Activated CD8-positive, alpha-beta T cell treated with anti-CD3 and anti-CD28 coated beads for 36 hours (primary cell): ENCODE data around the gene MAP2K4. TPM values are rescaled to one million over a fixed set of nuclear protein-coding genes. Genes with fewer than 3 reads are reported as not detected.

Experiments
- ATAC-seq: fragments of 200-7000 bp; cut with Tn5 transposase; one replicate; pipeline ENCODE4 v1.10.0; 2021; ENCODE audit warnings: mild to moderate bottlenecking, moderate library complexity
- CTCF ChIA-PET: fragments of 350-600 bp; sonication (Branson Sonifier 250); formaldehyde crosslinking; loops from one replicate; lab custom pipeline; 2021; ENCODE audit warnings: antibody characterized with exemption; lab: Charles Lee
- POLR2A ChIA-PET: fragments of 350-600 bp; sonication (Branson Sonifier 250); formaldehyde crosslinking; loops from one replicate; lab custom pipeline; 2021; ENCODE audit warnings: antibody characterized with exemption; lab: Charles Lee
- DNase-seq: peaks from one replicate; pipeline ENCODE4 v3.0.0-alpha.2; 2020
- H3K27ac Mint-ChIP-seq: one replicate; pipeline ENCODE4 v1.8.0; 2021; ENCODE audit warnings: mild to moderate bottlenecking, mixed read lengths
- H3K27me3 Mint-ChIP-seq: one replicate; pipeline ENCODE4 v1.8.0; 2021; ENCODE audit warnings: mixed read lengths
- H3K36me3 Mint-ChIP-seq: one replicate; pipeline ENCODE4 v1.8.0; 2021; ENCODE audit warnings: low read depth, mixed read lengths
- H3K4me1 Mint-ChIP-seq: one replicate; pipeline ENCODE4 v1.8.0; 2021; ENCODE audit warnings: low read depth, mixed read lengths
- H3K4me3 Mint-ChIP-seq: one replicate; pipeline ENCODE4 v1.8.0; 2021; ENCODE audit warnings: mild to moderate bottlenecking, moderate library complexity, mixed read lengths
- H3K9me3 Mint-ChIP-seq: one replicate; pipeline ENCODE4 v1.8.0; 2021; ENCODE audit warnings: mixed read lengths
- CTCF ChIP-seq: fragments of 200-600 bp; IDR thresholded peaks from one replicate; pipeline ENCODE4 v1.8.0; 2022; ENCODE audit warnings: antibody characterized with exemption, mild to moderate bottlenecking
- intact Hi-C: fragments of 100-400 bp; cut with micrococcal nuclease; formaldehyde crosslinking; loops from one replicate; pipeline ENCODE4 v1.10.0; 2022
- total RNA-seq, 2 experiments: library from RNA; stranded (reverse); gene quantifications; one replicate each; pipeline ENCODE4 v1.2.3, GENCODE V29; 2021

Gene MAP2K4
- total RNA-seq, 2 experiments from 2014 or later: 45.6 to 49.0 TPM

- H3K27me3 Mint-ChIP-seq: no peaks in the 10 kb centered on the region
- ChIA-PET CTCF (interaction anchor here (0.8 to 1.5 kb wide), 6 partner anchors 9 to 114 kb away, joined by 3 to 7 read pairs (median 3); partner anchors contain the start of gene ZNF18), POLR2A (no interaction called here)
- H3K4me3 Mint-ChIP-seq: no peak overlapping the region
- DNase-seq: no peak
- H3K9me3 Mint-ChIP-seq: no peaks in the 10 kb centered on the region
- no peak overlapping the region for H3K27ac Mint-ChIP-seq
- peaks cover 3% of the 10 kb centered on the region for H3K4me1 Mint-ChIP-seq
- TF ChIP-seq CTCF: no peak
- intact Hi-C loops: no loop called here
- H3K36me3 Mint-ChIP-seq: peaks cover 58% of the 10 kb centered on the region
- ATAC-seq: no peak
Measured at GRCh38 chr17:11986179-11986941, 34.3 kb upstream of the MAP2K4 start.

GRCh38 chr17:11986942-11987329, 33.7 kb upstream of the MAP2K4 start:
- intact Hi-C loops: no loop called here
- Mint-ChIP-seq H3K27me3 (no peaks in the 10 kb centered on the region), H3K4me1 (peaks cover 3% of the 10 kb centered on the region), H3K9me3 (no peaks in the 10 kb centered on the region), H3K36me3 (peaks cover 57% of the 10 kb centered on the region), H3K4me3 (no peak overlapping the region), H3K27ac (no peak overlapping the region)
- TF ChIP-seq CTCF: peak; percentile 54
- ChIA-PET CTCF (interaction anchor here (0.8 to 1.5 kb wide), 6 partner anchors 9 to 115 kb away, joined by 3 to 7 read pairs (median 3); partner anchors contain the start of gene ZNF18), POLR2A (no interaction called here)
- DNase-seq (no peak), ATAC-seq (no peak)

- CTCF ChIA-PET: no interaction called here
- POLR2A ChIA-PET: interaction anchor here (1.3 to 1.5 kb wide), 2 partner anchors 16 to 34 kb away, joined by 3 to 4 read pairs; no protein-coding TSS in a partner anchor
- no peaks in the 10 kb centered on the region for H3K27me3 Mint-ChIP-seq
- H3K27ac Mint-ChIP-seq: no peak overlapping the region
- DNase-seq: no peak
- no peak for ATAC-seq
- no peak overlapping the region for H3K4me3 Mint-ChIP-seq
- intact Hi-C loops: no loop called here
- no peaks in the 10 kb centered on the region for H3K9me3 Mint-ChIP-seq
- peaks cover 46% of the 10 kb centered on the region for H3K36me3 Mint-ChIP-seq
- peaks cover 5% of the 10 kb centered on the region for H3K4me1 Mint-ChIP-seq
- no peak for TF ChIP-seq CTCF
Measured at GRCh38 chr17:11990363-11990983, 30.2 kb upstream of the MAP2K4 start.

- H3K27me3 Mint-ChIP-seq: no peaks in the 10 kb centered on the region
Measured at GRCh38 chr17:11991461-11991860, 29.2 kb upstream of the MAP2K4 start.

More at GRCh38 chr17:11991461-11991860, 29.2 kb upstream of the MAP2K4 start:
- Mint-ChIP-seq H3K9me3 (no peaks in the 10 kb centered on the region), H3K36me3 (peaks cover 43% of the 10 kb centered on the region), H3K4me3 (no peak overlapping the region), H3K4me1 (peaks cover 10% of the 10 kb centered on the region), H3K27ac (no peak overlapping the region)
- TF ChIP-seq CTCF: no peak
- POLR2A ChIA-PET: interaction anchor here (1.3 to 1.5 kb wide), 2 partner anchors 15 to 33 kb away, joined by 3 to 4 read pairs; no protein-coding TSS in a partner anchor
- DNase-seq (no peak), ATAC-seq (no peak)
- intact Hi-C loops: no loop called here
- CTCF ChIA-PET: no interaction called here
